PC-9 (cell line): ENCODE measurements around the gene EML1. TPM values are rescaled to one million over a fixed set of nuclear protein-coding genes. Genes with fewer than 3 reads are reported as not detected.

ENCODE experiments used
- BruUV-seq: library from RNA; stranded (reverse); fragments of 400-500 nt; replicated peaks from 2 replicates; lab custom pipeline; 2021; lab: Mats Ljungman, UMichigan
- CTCF ChIA-PET: fragments of 300-600 bp; sonication (Branson Sonifier 250); formaldehyde crosslinking; loops from one replicate; lab custom pipeline; 2022; ENCODE audit warnings: antibody characterized with exemption; lab: Charles Lee
- POLR2A ChIA-PET: fragments of 300-600 bp; sonication (Branson Sonifier 250); formaldehyde crosslinking; loops from one replicate; lab custom pipeline; 2022; ENCODE audit warnings: antibody characterized with exemption; ENCODE audit not compliant: unreplicated experiment; lab: Charles Lee
- DNase-seq, 2 experiments: peaks; one replicate each; pipeline versions ENCODE4 v3.0.0 to v3.0.0-alpha.2; 2015 to 2022; ENCODE audit warnings: mixed read lengths in 1 of 2
- H2AFZ ChIP-seq: fragments of 200-600 bp; sonication (generic); 2 replicates; pipeline ENCODE4 v1.8.1; 2017; ENCODE audit warnings: antibody characterized with exemption
- H3F3A ChIP-seq: fragments of 200-600 bp; sonication (generic); 2 replicates; pipeline ENCODE4 v1.8.1; 2017; ENCODE audit warnings: antibody characterized with exemption, mild to moderate bottlenecking, low read depth; ENCODE audit not compliant: insufficient read depth
- H3K27ac ChIP-seq: fragments of 200-600 bp; sonication (generic); 2 replicates; pipeline ENCODE4 v1.6.1; 2016; ENCODE audit warnings: mixed run types
- H3K27me3 ChIP-seq: fragments of 200-600 bp; sonication (generic); 2 replicates; pipeline ENCODE4 v1.6.1; 2016; ENCODE audit warnings: low read depth, mixed run types; ENCODE audit not compliant: insufficient read depth
- H3K36me3 ChIP-seq: fragments of 200-600 bp; sonication (generic); 2 replicates; pipeline ENCODE4 v1.6.1; 2016; ENCODE audit warnings: low read depth, mixed run types
- H3K4me1 ChIP-seq: fragments of 200-600 bp; sonication (generic); replicated peaks from 2 replicates; pipeline ENCODE4 v1.6.1; 2016; ENCODE audit warnings: mixed run types; ENCODE audit not compliant: insufficient read depth
- H3K4me2 ChIP-seq: fragments of 200-600 bp; sonication (generic); 2 replicates; pipeline ENCODE4 v1.6.1; 2017; ENCODE audit warnings: mixed run types
- H3K4me3 ChIP-seq: fragments of 200-600 bp; sonication (generic); 2 replicates; pipeline ENCODE4 v1.6.1; 2016; ENCODE audit warnings: mixed run types
- H3K79me2 ChIP-seq: fragments of 200-600 bp; sonication (generic); 2 replicates; pipeline ENCODE4 v1.6.1; 2017; ENCODE audit warnings: low read depth, mixed run types
- H3K9me2 ChIP-seq: fragments of 200-600 bp; sonication (generic); 2 replicates; pipeline ENCODE4 v1.8.1; 2017; ENCODE audit warnings: mild to moderate bottlenecking; ENCODE audit not compliant: insufficient read depth
- H3K9me3 ChIP-seq: fragments of 200-600 bp; sonication (generic); 2 replicates; pipeline ENCODE4 v1.8.1; 2016; ENCODE audit warnings: low read depth; ENCODE audit not compliant: insufficient read depth
- H4K20me1 ChIP-seq: fragments of 200-600 bp; sonication (generic); 2 replicates; pipeline ENCODE4 v1.8.1; 2017; ENCODE audit not compliant: insufficient read depth
- CTCF ChIP-seq: fragments of 200-600 bp; sonication (generic); conservative IDR thresholded peaks from 2 replicates; pipeline ENCODE4 v1.6.1; 2017; ENCODE audit warnings: mixed run types, antibody characterized with exemption, mild to moderate bottlenecking, moderate library complexity
- EZH2 ChIP-seq: fragments of 200-600 bp; sonication (generic); IDR thresholded peaks from 2 replicates; pipeline ENCODE4 v1.8.0; 2017; ENCODE audit warnings: antibody characterized with exemption, low read depth
- intact Hi-C: fragments of 100-400 bp; cut with micrococcal nuclease; formaldehyde crosslinking; loops from one replicate; pipeline ENCODE4 v1.10.0; 2022; ENCODE audit not compliant: unreplicated experiment
- total RNA-seq: library from RNA; stranded (reverse); gene quantifications from 2 replicates; pipeline ENCODE4 v1.2.3, GENCODE V29; 2021

The EML1 gene
- total RNA-seq, 1 experiment from 2014 or later: 1.8 TPM

- no peak overlapping the region for H3K4me2 ChIP-seq
- H3K79me2 ChIP-seq: no peaks in the 10 kb centered on the region
- CTCF ChIA-PET: interaction anchor here (0.7 kb wide), 2 partner anchors 87 to 221 kb away, joined by 3 to 5 read pairs; no protein-coding TSS in a partner anchor
- no peaks in the 10 kb centered on the region for H3K27me3 ChIP-seq
- H3K9me3 ChIP-seq: no peaks in the 10 kb centered on the region
- no TSS peak for BruUV-seq
- H3K9me2 ChIP-seq: no peaks in the 10 kb centered on the region
- H3K36me3 ChIP-seq: no peaks in the 10 kb centered on the region
- TF ChIP-seq EZH2: no peak
- peak; percentile 71 for TF ChIP-seq CTCF
- no peak overlapping the region for H3K27ac ChIP-seq
- DNase-seq: no peak
- intact Hi-C loops: no loop called here
- H3K4me3 ChIP-seq: no peak overlapping the region
- no peaks in the 10 kb centered on the region for H4K20me1 ChIP-seq
- H2AFZ ChIP-seq: no peak overlapping the region
- no peaks in the 10 kb centered on the region for H3F3A ChIP-seq
- no peaks in the 10 kb centered on the region for H3K4me1 ChIP-seq
- POLR2A ChIA-PET: no interaction called here
Observed at GRCh38 chr14:99899578-99900178, 106.5 kb downstream of the EML1 start.

- no peaks in the 10 kb centered on the region for H4K20me1 ChIP-seq
- H3K9me2 ChIP-seq: no peaks in the 10 kb centered on the region
- no peak for TF ChIP-seq CTCF
- TF ChIP-seq EZH2: no peak
- no peaks in the 10 kb centered on the region for H3K79me2 ChIP-seq
- intact Hi-C loops: no loop called here
- H3K4me1 ChIP-seq: no peaks in the 10 kb centered on the region
- no TSS peak for BruUV-seq
- no peak overlapping the region for H3K4me3 ChIP-seq
- H3F3A ChIP-seq: no peaks in the 10 kb centered on the region
- no peaks in the 10 kb centered on the region for H3K9me3 ChIP-seq
- ChIA-PET POLR2A (no interaction called here), CTCF (no interaction called here)
- no peak for DNase-seq
- H2AFZ ChIP-seq: no peak overlapping the region
- no peaks in the 10 kb centered on the region for H3K27me3 ChIP-seq
- no peak overlapping the region for H3K27ac ChIP-seq
- no peak overlapping the region for H3K4me2 ChIP-seq
- H3K36me3 ChIP-seq: no peaks in the 10 kb centered on the region
Observed at GRCh38 chr14:99902925-99903324, 109.7 kb downstream of the EML1 start.

- POLR2A ChIA-PET: no interaction called here
- no TSS peak for BruUV-seq
Observed at GRCh38 chr14:99904506-99904905, 111.3 kb downstream of the EML1 start.

More at GRCh38 chr14:99904506-99904905, 111.3 kb downstream of the EML1 start:
- Histone ChIP-seq H3K9me2 (no peaks in the 10 kb centered on the region), H3K36me3 (no peaks in the 10 kb centered on the region), H4K20me1 (no peaks in the 10 kb centered on the region), H3F3A (no peaks in the 10 kb centered on the region), H3K79me2 (no peaks in the 10 kb centered on the region), H3K4me2 (no peak overlapping the region), H3K4me3 (no peak overlapping the region), H3K4me1 (no peaks in the 10 kb centered on the region), H3K27ac (no peak overlapping the region), H3K9me3 (no peaks in the 10 kb centered on the region), H3K27me3 (no peaks in the 10 kb centered on the region), H2AFZ (no peak overlapping the region)
- TF ChIP-seq EZH2 (no peak), CTCF (no peak)
- intact Hi-C loops: no loop called here
- DNase-seq: no peak
- CTCF ChIA-PET: no interaction called here
